ENCODE data around the gene MUC5B.

MUC5B gene

GRCh38 chr11:1291295-1292017 lies 68.6 kb downstream of the MUC5B start:
- no peak for DNase-seq (ENCODE audit: insufficient read length)

GRCh38 chr11:1292018-1292643 lies 69.3 kb downstream of the MUC5B start:
- TF ChIP-seq TAF1 (IDR thresholded peaks at IDR 0.05; ENCODE audit: borderline replicate concordance, low read depth, low read length) (no peak), POLR2A (IDR thresholded peaks at IDR 0.05; ENCODE audit: low read depth, low read length) (no peak), POLR2AphosphoS5 (IDR thresholded peaks at IDR 0.05; ENCODE audit: low read depth, low read length) (no peak)
- DNase-seq (ENCODE audit: insufficient read length), result no peak
- no peak for FAIRE-seq

More at GRCh38 chr11:1291295-1292017, 68.6 kb downstream of the MUC5B start:
- TF ChIP-seq TAF1 (IDR thresholded peaks at IDR 0.05; ENCODE audit: borderline replicate concordance, low read depth, low read length) (no peak), POLR2AphosphoS5 (IDR thresholded peaks at IDR 0.05; ENCODE audit: low read depth, low read length) (no peak), POLR2A (IDR thresholded peaks at IDR 0.05; ENCODE audit: low read depth, low read length) (no peak)
- no peak for FAIRE-seq

GRCh38 chr11:1292644-1293618 lies 70.1 kb downstream of the MUC5B start:
- no peak for TF ChIP-seq TAF1 (IDR thresholded peaks at IDR 0.05; ENCODE audit: borderline replicate concordance, low read depth, low read length)
- no peak for TF ChIP-seq POLR2A (IDR thresholded peaks at IDR 0.05; ENCODE audit: low read depth, low read length)
- TF ChIP-seq POLR2AphosphoS5 (IDR thresholded peaks at IDR 0.05; ENCODE audit: low read depth, low read length), result no peak
- no peak for FAIRE-seq

GRCh38 chr11:1293619-1294015 lies 70.8 kb downstream of the MUC5B start:
- TF ChIP-seq TAF1 (IDR thresholded peaks at IDR 0.05; ENCODE audit: borderline replicate concordance, low read depth, low read length) (no peak), POLR2A (IDR thresholded peaks at IDR 0.05; ENCODE audit: low read depth, low read length) (no peak), POLR2AphosphoS5 (IDR thresholded peaks at IDR 0.05; ENCODE audit: low read depth, low read length) (no peak)
- DNase-seq (ENCODE audit: insufficient read length), result no peak
- FAIRE-seq, result no peak

More at GRCh38 chr11:1292644-1293618, 70.1 kb downstream of the MUC5B start:
- DNase-seq (ENCODE audit: insufficient read length), result no peak

- FAIRE-seq, result no peak
- DNase-seq (ENCODE audit: insufficient read length), result no peak
- TF ChIP-seq POLR2AphosphoS5 (IDR thresholded peaks at IDR 0.05; ENCODE audit: low read depth, low read length) (no peak), POLR2A (IDR thresholded peaks at IDR 0.05; ENCODE audit: low read depth, low read length) (no peak), TAF1 (IDR thresholded peaks at IDR 0.05; ENCODE audit: borderline replicate concordance, low read depth, low read length) (no peak)
These were observed 72.2 kb downstream of the MUC5B start for GRCh38 chr11:1295086-1295485.

- no peak for FAIRE-seq
- TF ChIP-seq POLR2AphosphoS5 (IDR thresholded peaks at IDR 0.05; ENCODE audit: low read depth, low read length) (no peak), POLR2A (IDR thresholded peaks at IDR 0.05; ENCODE audit: low read depth, low read length) (no peak), TAF1 (IDR thresholded peaks at IDR 0.05; ENCODE audit: borderline replicate concordance, low read depth, low read length) (no peak)
- DNase-seq (ENCODE audit: insufficient read length), result no peak
These were observed 72.7 kb downstream of the MUC5B start for GRCh38 chr11:1295591-1295990.

- no peak for DNase-seq (ENCODE audit: insufficient read length)
- FAIRE-seq, result no peak
- TF ChIP-seq POLR2AphosphoS5 (IDR thresholded peaks at IDR 0.05; ENCODE audit: low read depth, low read length), result no peak
- no peak for TF ChIP-seq TAF1 (IDR thresholded peaks at IDR 0.05; ENCODE audit: borderline replicate concordance, low read depth, low read length)
- no peak for TF ChIP-seq POLR2A (IDR thresholded peaks at IDR 0.05; ENCODE audit: low read depth, low read length)
These were observed 73.4 kb downstream of the MUC5B start for GRCh38 chr11:1296287-1296686.

GRCh38 chr11:1297011-1297575 lies 74.2 kb downstream of the MUC5B start:
- FAIRE-seq, result no peak
- DNase-seq (ENCODE audit: insufficient read length), result no peak

GRCh38 chr11:1297576-1298473 lies 75.0 kb downstream of the MUC5B start:
- DNase-seq (ENCODE audit: insufficient read length) (no peak), FAIRE-seq (no peak)
- TF ChIP-seq TAF1 (IDR thresholded peaks at IDR 0.05; ENCODE audit: borderline replicate concordance, low read depth, low read length), result no peak
- TF ChIP-seq POLR2AphosphoS5 (IDR thresholded peaks at IDR 0.05; ENCODE audit: low read depth, low read length), result no peak
- no peak for TF ChIP-seq POLR2A (IDR thresholded peaks at IDR 0.05; ENCODE audit: low read depth, low read length)

More at GRCh38 chr11:1297011-1297575, 74.2 kb downstream of the MUC5B start:
- TF ChIP-seq POLR2AphosphoS5 (IDR thresholded peaks at IDR 0.05; ENCODE audit: low read depth, low read length) (no peak), POLR2A (IDR thresholded peaks at IDR 0.05; ENCODE audit: low read depth, low read length) (no peak), TAF1 (IDR thresholded peaks at IDR 0.05; ENCODE audit: borderline replicate concordance, low read depth, low read length) (no peak)
